ENCODE results near the gene ARL6IP1. TPM values are rescaled to one million over a fixed set of nuclear protein-coding genes. Genes with fewer than 3 reads are reported as not detected.
A peak's percentile ranks its signal among the peaks of the same experiment; 100 is the strongest.

The ARL6IP1 gene
- total RNA-seq, 6 donors from 2014 or later: 37.7 to 172 (median 105) TPM

GRCh38 chr16:18805257-18805773, 4.0 kb upstream of the ARL6IP1 start:
- no peak overlapping the region for H3K4me3 ChIP-seq
- DNase-seq (no peak), ATAC-seq (ENCODE audit: low FRiP score in 2 of 2) (no peak)
- H3K27me3 ChIP-seq: no peaks in the 10 kb centered on the region
- no peaks in the 10 kb centered on the region for H3K9me3 ChIP-seq
- 22 to 31% methylated on average over 2 of the region's 2 CpGs for WGBS, 2 donors
- H3K36me3 ChIP-seq: peaks cover 15 to 38% (median 23%) of the 10 kb centered on the region in 4 donors
- H3K27ac ChIP-seq: peak overlapping the region in 2 of 4 donors; percentile 54 to 98
- no peak for TF ChIP-seq CTCF (IDR thresholded peaks at IDR 0.05)
- no peak for TF ChIP-seq POLR2A (IDR thresholded peaks at IDR 0.05)
- no peak for TF ChIP-seq EP300 (IDR thresholded peaks at IDR 0.05)
- no peak for TF ChIP-seq POLR2AphosphoS5 (IDR thresholded peaks at IDR 0.05)
- H3K4me1 ChIP-seq: peaks cover 12 to 25% (median 14%) of the 10 kb centered on the region in 4 donors

GRCh38 chr16:18804540-18804939, 3.2 kb upstream of the ARL6IP1 start:
- ATAC-seq (ENCODE audit: low FRiP score in 2 of 2): no peak
- WGBS, 2 donors: 55 to 68% methylated on average over 3 of the region's 3 CpGs
- Histone ChIP-seq H3K4me1 (peaks cover 19 to 32% (median 22%) of the 10 kb centered on the region in 4 donors), H3K4me3 (no peak overlapping the region), H3K9me3 (no peaks in the 10 kb centered on the region), H3K27me3 (no peaks in the 10 kb centered on the region), H3K36me3 (peaks cover 15 to 30% (median 16%) of the 10 kb centered on the region in 4 donors), H3K27ac (peak overlapping the region in 2 of 4 donors; percentile 54 to 98)
- TF ChIP-seq EP300 (IDR thresholded peaks at IDR 0.05) (no peak), CTCF (IDR thresholded peaks at IDR 0.05) (no peak), POLR2A (IDR thresholded peaks at IDR 0.05) (no peak)
- no peak for DNase-seq

- Histone ChIP-seq H3K4me1 (peaks cover 19 to 40% (median 28%) of the 10 kb centered on the region in 4 donors), H3K4me3 (no peak overlapping the region), H3K9me3 (no peaks in the 10 kb centered on the region), H3K36me3 (peaks cover 8 to 23% (median 11%) of the 10 kb centered on the region in 4 donors), H3K27ac (peak overlapping the region in 3 of 4 donors; percentile 33 to 98 (median 54)), H3K27me3 (no peaks in the 10 kb centered on the region)
- WGBS, 2 donors: 62 to 67% methylated on average over 5 of the region's 5 CpGs
- TF ChIP-seq EP300 (IDR thresholded peaks at IDR 0.05) (no peak), POLR2AphosphoS5 (IDR thresholded peaks at IDR 0.05) (no peak), POLR2A (IDR thresholded peaks at IDR 0.05) (no peak), CTCF (IDR thresholded peaks at IDR 0.05) (no peak)
- DNase-seq (no peak), ATAC-seq (ENCODE audit: low FRiP score in 2 of 2) (no peak)
These were observed 2.5 kb upstream of the ARL6IP1 start for GRCh38 chr16:18803569-18804462.

GRCh38 chr16:18802767-18803343, 1.5 kb upstream of the ARL6IP1 start:
- H3K4me3 ChIP-seq: no peak overlapping the region
- H3K4me1 ChIP-seq: peaks cover 19 to 44% (median 31%) of the 10 kb centered on the region in 4 donors
- TF ChIP-seq POLR2A (IDR thresholded peaks at IDR 0.05) (no peak), EP300 (IDR thresholded peaks at IDR 0.05) (no peak), POLR2AphosphoS5 (IDR thresholded peaks at IDR 0.05) (no peak), CTCF (IDR thresholded peaks at IDR 0.05) (no peak)
- H3K9me3 ChIP-seq: no peaks in the 10 kb centered on the region
- WGBS, 2 donors: 89% methylated on average over 16 of the region's 16 CpGs
- peaks cover 1 to 13% (median 4%) of the 10 kb centered on the region in 4 donors for H3K36me3 ChIP-seq
- peak overlapping the region in 2 of 4 donors; percentile 54 to 98 for H3K27ac ChIP-seq
- no peaks in the 10 kb centered on the region for H3K27me3 ChIP-seq
- peak in 1 of 2 donors; percentile 25 for DNase-seq
- ATAC-seq (ENCODE audit: low FRiP score in 2 of 2): no peak

Data from upper lobe of left lung (tissue), 6 donors.